Activated CD8-positive, alpha-beta memory T cell treated with anti-CD3 and anti-CD28 coated beads, Interleukin-2, amount 10 ng/mL, durations not matched to agents 7 days and 5 days (primary cell): ENCODE measurements around the gene GON7. TPM values are rescaled to one million over a fixed set of nuclear protein-coding genes. Genes with fewer than 3 reads are reported as not detected.

ENCODE experiments used
- ATAC-seq: fragments of 150-1000 bp; cut with Tn5 transposase; one replicate; pipeline ENCODE4 v1.10.0; 2021; ENCODE audit warnings: moderate library complexity
- CTCF ChIA-PET: fragments of 350-600 bp; sonication (Branson Sonifier 250); formaldehyde crosslinking; loops from one replicate; lab custom pipeline; 2021; ENCODE audit warnings: antibody characterized with exemption; lab: Charles Lee
- DNase-seq: peaks from one replicate; pipeline ENCODE4 v3.0.0-alpha.2; 2020
- H3K27ac Mint-ChIP-seq: one replicate; pipeline ENCODE4 v1.8.0; 2021; ENCODE audit warnings: mild to moderate bottlenecking, mixed read lengths
- H3K27me3 Mint-ChIP-seq: one replicate; pipeline ENCODE4 v1.8.0; 2021; ENCODE audit warnings: mixed read lengths
- H3K36me3 Mint-ChIP-seq: one replicate; pipeline ENCODE4 v1.8.0; 2021; ENCODE audit warnings: mild to moderate bottlenecking, mixed read lengths
- H3K4me1 Mint-ChIP-seq: one replicate; pipeline ENCODE4 v1.8.0; 2021; ENCODE audit warnings: mixed read lengths
- H3K4me3 Mint-ChIP-seq: one replicate; pipeline ENCODE4 v1.8.0; 2021; ENCODE audit warnings: mild to moderate bottlenecking, moderate library complexity, mixed read lengths
- H3K9me3 Mint-ChIP-seq: one replicate; pipeline ENCODE4 v1.8.0; 2022; ENCODE audit warnings: low read depth, mixed read lengths
- total RNA-seq, 2 experiments: library from RNA; stranded (reverse); gene quantifications; one replicate each; pipeline ENCODE4 v1.2.3, GENCODE V29; 2021

The GON7 gene
- total RNA-seq, 2 experiments from 2014 or later = 17.3 to 20.1 TPM

GRCh38 chr14:93223565-93223964, 16.7 kb upstream of the GON7 start:
- peaks cover 49% of the 10 kb centered on the region for H3K36me3 Mint-ChIP-seq
- DNase-seq = no peak
- no peaks in the 10 kb centered on the region for H3K9me3 Mint-ChIP-seq
- H3K27ac Mint-ChIP-seq = no peak overlapping the region
- no peak for ATAC-seq
- peaks cover 8% of the 10 kb centered on the region for H3K4me1 Mint-ChIP-seq
- H3K27me3 Mint-ChIP-seq = no peaks in the 10 kb centered on the region
- H3K4me3 Mint-ChIP-seq = no peak overlapping the region
- CTCF ChIA-PET = no interaction called here

GRCh38 chr14:93220509-93220908, 13.6 kb upstream of the GON7 start:
- Mint-ChIP-seq H3K9me3 (no peaks in the 10 kb centered on the region), H3K36me3 (peaks cover 42% of the 10 kb centered on the region), H3K27ac (no peak overlapping the region), H3K4me1 (peaks cover 8% of the 10 kb centered on the region), H3K27me3 (no peaks in the 10 kb centered on the region), H3K4me3 (no peak overlapping the region)
- CTCF ChIA-PET = interaction anchor here (2.0 kb wide), 1 partner anchor 107 kb away, joined by 6 read pairs; no protein-coding TSS in a partner anchor
- DNase-seq = no peak
- peak; percentile 30 for ATAC-seq

GRCh38 chr14:93219103-93219726, 12.3 kb upstream of the GON7 start:
- Mint-ChIP-seq H3K9me3 (no peaks in the 10 kb centered on the region), H3K27ac (no peak overlapping the region), H3K27me3 (no peaks in the 10 kb centered on the region), H3K4me3 (no peak overlapping the region), H3K4me1 (peaks cover 8% of the 10 kb centered on the region), H3K36me3 (peaks cover 38% of the 10 kb centered on the region)
- DNase-seq = peak; percentile 67
- CTCF ChIA-PET = interaction anchor here (0.6 to 3.4 kb wide), 7 partner anchors 10 to 106 kb away, joined by 3 to 19 read pairs (median 5); partner anchors contain the start of genes GON7, LYSET, MOAP1 and UBR7
- peak; percentile 91 for ATAC-seq

GRCh38 chr14:93214598-93214997, 7.7 kb upstream of the GON7 start:
- Mint-ChIP-seq H3K27me3 (no peaks in the 10 kb centered on the region), H3K4me3 (no peak overlapping the region), H3K36me3 (peaks cover 31% of the 10 kb centered on the region), H3K27ac (no peak overlapping the region), H3K9me3 (no peaks in the 10 kb centered on the region), H3K4me1 (peaks cover 4% of the 10 kb centered on the region)
- ATAC-seq = no peak
- CTCF ChIA-PET = no interaction called here
- DNase-seq = no peak

GRCh38 chr14:93212432-93212831, 5.6 kb upstream of the GON7 start:
- no peaks in the 10 kb centered on the region for H3K9me3 Mint-ChIP-seq
- CTCF ChIA-PET = no interaction called here
- DNase-seq (no peak), ATAC-seq (no peak)
- H3K36me3 Mint-ChIP-seq = peaks cover 26% of the 10 kb centered on the region
- H3K27me3 Mint-ChIP-seq = no peaks in the 10 kb centered on the region
- no peak overlapping the region for H3K4me3 Mint-ChIP-seq
- H3K27ac Mint-ChIP-seq = no peak overlapping the region
- peaks cover 19% of the 10 kb centered on the region for H3K4me1 Mint-ChIP-seq

- Mint-ChIP-seq H3K27ac (peak overlapping the region; percentile 94), H3K4me3 (peak overlapping the region; percentile 88), H3K4me1 (peaks cover 45% of the 10 kb centered on the region), H3K9me3 (no peaks in the 10 kb centered on the region), H3K27me3 (no peaks in the 10 kb centered on the region), H3K36me3 (peaks cover 25% of the 10 kb centered on the region)
- CTCF ChIA-PET = interaction anchor here (0.9 to 5.4 kb wide), 13 partner anchors 10 to 94 kb away, joined by 3 to 26 read pairs (median 4); partner anchors contain the start of genes LYSET and MOAP1
- DNase-seq (peak; percentile 53), ATAC-seq (peak; percentile 49)
These were observed 823 bp upstream of the GON7 start for GRCh38 chr14:93207468-93208308.

GRCh38 chr14:93201155-93201704, 5.6 kb downstream of the GON7 start:
- Mint-ChIP-seq H3K9me3 (no peaks in the 10 kb centered on the region), H3K4me1 (peaks cover 28% of the 10 kb centered on the region), H3K27ac (no peak overlapping the region), H3K4me3 (no peak overlapping the region), H3K36me3 (peaks cover 20% of the 10 kb centered on the region), H3K27me3 (no peaks in the 10 kb centered on the region)
- DNase-seq = no peak
- CTCF ChIA-PET = no interaction called here
- no peak for ATAC-seq

- Mint-ChIP-seq H3K4me3 (no peak overlapping the region), H3K36me3 (peaks cover 20% of the 10 kb centered on the region), H3K27ac (no peak overlapping the region), H3K27me3 (no peaks in the 10 kb centered on the region), H3K4me1 (peaks cover 21% of the 10 kb centered on the region), H3K9me3 (no peaks in the 10 kb centered on the region)
- DNase-seq = no peak
- no peak for ATAC-seq
- CTCF ChIA-PET = no interaction called here
These were observed 6.3 kb downstream of the GON7 start for GRCh38 chr14:93200553-93200952.

- Mint-ChIP-seq H3K4me1 (peaks cover 8% of the 10 kb centered on the region), H3K4me3 (no peak overlapping the region), H3K27ac (peak overlapping the region; percentile 19), H3K27me3 (no peaks in the 10 kb centered on the region), H3K36me3 (peaks cover 9% of the 10 kb centered on the region), H3K9me3 (no peaks in the 10 kb centered on the region)
- CTCF ChIA-PET = interaction anchor here (0.7 to 1.3 kb wide), 3 partner anchors 14 to 946 kb away, joined by 3 to 4 read pairs (median 3); partner anchors contain the start of genes LYSET and MOAP1
- no peak for DNase-seq
- no peak for ATAC-seq
These were observed 7.8 kb downstream of the GON7 start for GRCh38 chr14:93199031-93199430.

GRCh38 chr14:93195316-93195999, 11.4 kb downstream of the GON7 start:
- CTCF ChIA-PET = interaction anchor here (1.1 kb wide), 1 partner anchor 12 kb away, joined by 4 read pairs; the partner anchor contains the start of genes GON7 and UBR7
- H3K27me3 Mint-ChIP-seq = no peaks in the 10 kb centered on the region
- no peak overlapping the region for H3K4me3 Mint-ChIP-seq
- no peak for ATAC-seq
- H3K36me3 Mint-ChIP-seq = peaks cover 8% of the 10 kb centered on the region
- no peaks in the 10 kb centered on the region for H3K4me1 Mint-ChIP-seq
- no peaks in the 10 kb centered on the region for H3K9me3 Mint-ChIP-seq
- no peak overlapping the region for H3K27ac Mint-ChIP-seq
- no peak for DNase-seq

GRCh38 chr14:93186956-93187355, 19.9 kb downstream of the GON7 start:
- H3K4me1 Mint-ChIP-seq = peaks cover 31% of the 10 kb centered on the region

GRCh38 chr14:93186466-93186865, 20.4 kb downstream of the GON7 start:
- Mint-ChIP-seq H3K27ac (peak overlapping the region; percentile 6), H3K9me3 (no peaks in the 10 kb centered on the region), H3K4me3 (peak overlapping the region; percentile 45), H3K27me3 (no peaks in the 10 kb centered on the region), H3K4me1 (peaks cover 31% of the 10 kb centered on the region), H3K36me3 (peaks cover 23% of the 10 kb centered on the region)
- CTCF ChIA-PET = interaction anchor here (2.0 kb wide), 1 partner anchor 19 kb away, joined by 10 read pairs; the partner anchor contains the start of genes GON7 and UBR7
- ATAC-seq (no peak), DNase-seq (no peak)

More at GRCh38 chr14:93186956-93187355, 19.9 kb downstream of the GON7 start:
- no peak overlapping the region for H3K4me3 Mint-ChIP-seq
- H3K27ac Mint-ChIP-seq = peak overlapping the region; percentile 6
- CTCF ChIA-PET = interaction anchor here (2.0 kb wide), 1 partner anchor 19 kb away, joined by 10 read pairs; the partner anchor contains the start of genes GON7 and UBR7
- peaks cover 18% of the 10 kb centered on the region for H3K36me3 Mint-ChIP-seq
- no peaks in the 10 kb centered on the region for H3K9me3 Mint-ChIP-seq
- ATAC-seq (no peak), DNase-seq (no peak)
- H3K27me3 Mint-ChIP-seq = no peaks in the 10 kb centered on the region
